ENCODE measurements around the gene BRDT. TPM values are rescaled to one million over a fixed set of nuclear protein-coding genes. Genes with fewer than 3 reads are reported as not detected.

Gene BRDT
- total and polyA plus RNA-seq, 2 experiments from 2014 or later, result not detected

GRCh38 chr1:92040971-92041370 is 91.8 kb downstream of the BRDT start:
- Histone ChIP-seq H3F3A (ENCODE audit: insufficient read depth) (no peaks in the 10 kb centered on the region), H3K4me1 (ENCODE audit: insufficient read depth) (no peaks in the 10 kb centered on the region), H3K79me2 (ENCODE audit: insufficient read depth) (no peaks in the 10 kb centered on the region), H2AFZ (no peak overlapping the region), H3K4me2 (ENCODE audit: unreplicated experiment) (no peak overlapping the region), H3K4me3 (no peak overlapping the region), H3K9me2 (ENCODE audit: insufficient read depth) (no peaks in the 10 kb centered on the region), H3K9ac (no peak overlapping the region), H3K27ac (no peak overlapping the region), H3K36me3 (ENCODE audit: low read depth) (no peaks in the 10 kb centered on the region), H3K9me3 (ENCODE audit: low read depth) (no peaks in the 10 kb centered on the region), H4K20me1 (ENCODE audit: insufficient read depth) (no peaks in the 10 kb centered on the region), H3K27me3 (replicated peaks; ENCODE audit: insufficient read depth) (peaks cover under 1% of the 10 kb centered on the region; the same call in 1 of the 2 replicates)
- in situ Hi-C loops (cut with MboI), result no loop called here
- 60 to 80% methylated on average over 1 of the region's 1 CpG for WGBS, 2 experiments (ENCODE audit: low coverage in 1 of 2, low lambda C conversion rate in 2 of 2, missing lambda C conversion rate in 2 of 2)
- DNase-seq, result no peak
- TF ChIP-seq EZH2 (IDR thresholded peaks at IDR 0.05; ENCODE audit: insufficient read depth, poor library complexity, severe bottlenecking) (no peak), EZH2phosphoT487 (IDR thresholded peaks at IDR 0.05; ENCODE audit: insufficient read depth, low read depth) (no peak)

- no peak for DNase-seq
- H3K9me2 ChIP-seq (ENCODE audit: insufficient read depth), result no peaks in the 10 kb centered on the region
- no peaks in the 10 kb centered on the region for H3K9me3 ChIP-seq (ENCODE audit: low read depth)
- in situ Hi-C loops (cut with MboI), result no loop called here
- no peaks in the 10 kb centered on the region for H3K79me2 ChIP-seq (ENCODE audit: insufficient read depth)
- no peaks in the 10 kb centered on the region for H3K27me3 ChIP-seq (replicated peaks; ENCODE audit: insufficient read depth)
- no peaks in the 10 kb centered on the region for H4K20me1 ChIP-seq (ENCODE audit: insufficient read depth)
- TF ChIP-seq EZH2 (IDR thresholded peaks at IDR 0.05; ENCODE audit: insufficient read depth, poor library complexity, severe bottlenecking) (no peak), EZH2phosphoT487 (IDR thresholded peaks at IDR 0.05; ENCODE audit: insufficient read depth, low read depth) (no peak)
- H2AFZ ChIP-seq, result no peak overlapping the region
- H3K4me1 ChIP-seq (ENCODE audit: insufficient read depth), result no peaks in the 10 kb centered on the region
- WGBS, 2 experiments (ENCODE audit: low coverage in 1 of 2, low lambda C conversion rate in 2 of 2, missing lambda C conversion rate in 2 of 2), result 56 to 59% methylated on average over 5 of the region's 5 CpGs
- H3K36me3 ChIP-seq (ENCODE audit: low read depth), result no peaks in the 10 kb centered on the region
- no peaks in the 10 kb centered on the region for H3F3A ChIP-seq (ENCODE audit: insufficient read depth)
- H3K4me3 ChIP-seq, result no peak overlapping the region
- no peak overlapping the region for H3K4me2 ChIP-seq (ENCODE audit: unreplicated experiment)
- H3K9ac ChIP-seq, result no peak overlapping the region
- H3K27ac ChIP-seq, result no peak overlapping the region
Observed at GRCh38 chr1:92043621-92044020, 94.4 kb downstream of the BRDT start.

- no peak overlapping the region for H3K27ac ChIP-seq
- no peaks in the 10 kb centered on the region for H3K79me2 ChIP-seq (ENCODE audit: insufficient read depth)
- H3K36me3 ChIP-seq (ENCODE audit: low read depth), result no peaks in the 10 kb centered on the region
- H3K9ac ChIP-seq, result no peak overlapping the region
- DNase-seq, result no peak
- H3K9me2 ChIP-seq (ENCODE audit: insufficient read depth), result no peaks in the 10 kb centered on the region
- H3K27me3 ChIP-seq (replicated peaks; ENCODE audit: insufficient read depth), result no peaks in the 10 kb centered on the region
- in situ Hi-C loops (cut with MboI), result no loop called here
- H2AFZ ChIP-seq, result no peak overlapping the region
- WGBS, 2 experiments (ENCODE audit: low coverage in 1 of 2, low lambda C conversion rate in 2 of 2, missing lambda C conversion rate in 2 of 2), result 50 to 59% methylated on average over 2 of the region's 2 CpGs
- no peaks in the 10 kb centered on the region for H3F3A ChIP-seq (ENCODE audit: insufficient read depth)
- H4K20me1 ChIP-seq (ENCODE audit: insufficient read depth), result no peaks in the 10 kb centered on the region
- no peak overlapping the region for H3K4me3 ChIP-seq
- H3K4me1 ChIP-seq (ENCODE audit: insufficient read depth), result no peaks in the 10 kb centered on the region
- H3K4me2 ChIP-seq (ENCODE audit: unreplicated experiment), result no peak overlapping the region
- no peaks in the 10 kb centered on the region for H3K9me3 ChIP-seq (ENCODE audit: low read depth)
- TF ChIP-seq EZH2phosphoT487 (IDR thresholded peaks at IDR 0.05; ENCODE audit: insufficient read depth, low read depth) (no peak), EZH2 (IDR thresholded peaks at IDR 0.05; ENCODE audit: insufficient read depth, poor library complexity, severe bottlenecking) (no peak)
Observed at GRCh38 chr1:92045766-92046495, 96.7 kb downstream of the BRDT start.

- Histone ChIP-seq H3K4me3 (no peak overlapping the region), H3K4me1 (ENCODE audit: insufficient read depth) (no peaks in the 10 kb centered on the region), H3F3A (ENCODE audit: insufficient read depth) (no peaks in the 10 kb centered on the region), H3K79me2 (ENCODE audit: insufficient read depth) (no peaks in the 10 kb centered on the region), H3K27ac (no peak overlapping the region), H3K9me2 (ENCODE audit: insufficient read depth) (no peaks in the 10 kb centered on the region), H2AFZ (no peak overlapping the region), H3K36me3 (ENCODE audit: low read depth) (no peaks in the 10 kb centered on the region), H3K9ac (no peak overlapping the region), H4K20me1 (ENCODE audit: insufficient read depth) (no peaks in the 10 kb centered on the region), H3K9me3 (ENCODE audit: low read depth) (no peaks in the 10 kb centered on the region), H3K4me2 (ENCODE audit: unreplicated experiment) (no peak overlapping the region), H3K27me3 (replicated peaks; ENCODE audit: insufficient read depth) (no peaks in the 10 kb centered on the region)
- in situ Hi-C loops (cut with MboI), result no loop called here
- no peak for DNase-seq
- TF ChIP-seq EZH2phosphoT487 (IDR thresholded peaks at IDR 0.05; ENCODE audit: insufficient read depth, low read depth), result no peak
- TF ChIP-seq EZH2 (IDR thresholded peaks at IDR 0.05; ENCODE audit: insufficient read depth, poor library complexity, severe bottlenecking), result no peak
Observed at GRCh38 chr1:92051948-92052347, 102.7 kb downstream of the BRDT start.

Other genes starting within 250 kb of the BRDT start
- gene TGFBR3, start 63.2 kb upstream of the BRDT start, total RNA-seq (2014; rRNA removed; shearing (Covaris generic)), result 25.4 and 26.5 TPM in 2 replicates
- 16.2 and 17.7 TPM in 2 replicates for gene TGFBR3, start 63.2 kb upstream of the BRDT start, polyA plus RNA-seq (2016; fragmentation: Nextera tagmentation; extraction: Ambion mirVana)
- not detected in 2 replicates for gene EPHX4, start 80.6 kb downstream of the BRDT start, total RNA-seq (2014; rRNA removed; shearing (Covaris generic))
- gene EPHX4, start 80.6 kb downstream of the BRDT start, polyA plus RNA-seq (2016; fragmentation: Nextera tagmentation; extraction: Ambion mirVana), result not detected in 2 replicates
- gene SETSIP, start 126.0 kb downstream of the BRDT start, total RNA-seq (2014; rRNA removed; shearing (Covaris generic)), result not detected in 2 replicates
- gene SETSIP, start 126.0 kb downstream of the BRDT start, polyA plus RNA-seq (2016; fragmentation: Nextera tagmentation; extraction: Ambion mirVana), result not detected in 2 replicates
- 2.2 and 2.7 TPM in 2 replicates for gene BTBD8, start 130.9 kb downstream of the BRDT start, total RNA-seq (2014; rRNA removed; shearing (Covaris generic))
- gene BTBD8, start 130.9 kb downstream of the BRDT start, polyA plus RNA-seq (2016; fragmentation: Nextera tagmentation; extraction: Ambion mirVana), result 1.6 and 2.3 TPM in 2 replicates